Activated CD8-positive, alpha-beta T cell treated with anti-CD3 and anti-CD28 coated beads, Interleukin-2, amount 10 ng/mL, durations not matched to agents 7 days and 5 days (primary cell): Measurements from ENCODE around the gene KREMEN2. TPM values are rescaled to one million over a fixed set of nuclear protein-coding genes. Genes with fewer than 3 reads are reported as not detected.

Experiments used
- ATAC-seq: fragments of 150-1000 bp; cut with Tn5 transposase; one replicate; pipeline ENCODE4 v1.10.0; 2021; ENCODE audit warnings: moderate library complexity
- CTCF ChIA-PET: fragments of 350-600 bp; sonication (Branson Sonifier 250); formaldehyde crosslinking; loops from one replicate; lab custom pipeline; 2021; ENCODE audit warnings: antibody characterized with exemption; lab: Charles Lee
- POLR2A ChIA-PET: fragments of 350-600 bp; sonication (Branson Sonifier 250); formaldehyde crosslinking; loops from one replicate; lab custom pipeline; 2021; ENCODE audit warnings: antibody characterized with exemption; lab: Charles Lee
- DNase-seq: peaks from one replicate; pipeline ENCODE4 v3.0.0-alpha.2; 2020
- H3K27ac Mint-ChIP-seq: one replicate; pipeline ENCODE4 v1.8.0; 2021; ENCODE audit warnings: mild to moderate bottlenecking, mixed read lengths
- H3K27me3 Mint-ChIP-seq: one replicate; pipeline ENCODE4 v1.8.0; 2021; ENCODE audit warnings: low read depth, mixed read lengths
- H3K36me3 Mint-ChIP-seq: one replicate; pipeline ENCODE4 v1.8.0; 2021; ENCODE audit warnings: low read depth, mixed read lengths
- H3K4me1 Mint-ChIP-seq: one replicate; pipeline ENCODE4 v1.8.0; 2021; ENCODE audit warnings: low read depth, mixed read lengths
- H3K4me3 Mint-ChIP-seq: one replicate; pipeline ENCODE4 v1.8.0; 2021; ENCODE audit warnings: mild to moderate bottlenecking, mixed read lengths
- H3K9me3 Mint-ChIP-seq: one replicate; pipeline ENCODE4 v1.8.0; 2022; ENCODE audit warnings: mixed read lengths; ENCODE audit not compliant: insufficient read depth
- total RNA-seq, 2 experiments: library from RNA; stranded (reverse); gene quantifications; one replicate each; pipeline ENCODE4 v1.2.3, GENCODE V29; 2021

Gene KREMEN2
- total RNA-seq, 2 experiments from 2014 or later: 0.18 TPM; not detected in 1

GRCh38 chr16:2967211-2967631, 3.1 kb downstream of the KREMEN2 start:
- Mint-ChIP-seq H3K9me3 (no peaks in the 10 kb centered on the region), H3K4me1 (peaks cover 48% of the 10 kb centered on the region), H3K27me3 (peaks cover 28% of the 10 kb centered on the region), H3K36me3 (peaks cover 8% of the 10 kb centered on the region), H3K4me3 (no peak overlapping the region), H3K27ac (no peak overlapping the region)
- ChIA-PET POLR2A (interaction anchor here (2.0 kb wide), 1 partner anchor 13 kb away, joined by 16 read pairs; the partner anchor contains the start of gene PKMYT1), CTCF (no interaction called here)
- DNase-seq (no peak), ATAC-seq (no peak)

DNA sequence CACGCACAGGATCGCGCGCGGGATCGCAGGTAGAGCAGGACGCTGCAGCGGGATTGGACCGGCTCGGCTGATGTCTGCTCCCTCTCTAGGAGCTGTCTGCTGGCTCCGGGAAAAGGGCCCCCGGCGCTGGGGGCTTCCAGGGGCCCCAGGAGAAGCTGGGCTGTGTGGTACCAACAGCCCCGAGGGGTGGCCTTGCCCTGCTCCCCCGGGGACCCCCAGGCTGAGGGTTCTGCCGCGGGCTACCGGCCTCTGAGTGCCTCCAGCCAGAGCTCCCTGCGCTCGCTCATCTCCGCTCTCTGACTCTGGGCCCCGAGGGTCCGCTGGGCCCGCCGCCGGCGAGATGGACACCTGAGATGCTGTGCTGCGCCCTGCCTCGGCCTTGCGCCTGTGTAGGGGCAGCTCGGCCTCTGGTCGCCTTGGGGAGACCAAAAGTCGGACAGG, 3.7 kb downstream of the KREMEN2 start:
- no peak for DNase-seq
- H3K36me3 Mint-ChIP-seq: peaks cover 13% of the 10 kb centered on the region
- H3K27me3 Mint-ChIP-seq: peaks cover 26% of the 10 kb centered on the region
- POLR2A ChIA-PET: interaction anchor here (2.0 kb wide), 1 partner anchor 13 kb away, joined by 16 read pairs; the partner anchor contains the start of gene PKMYT1
- no peak for ATAC-seq
- no peaks in the 10 kb centered on the region for H3K9me3 Mint-ChIP-seq
- no peak overlapping the region for H3K4me3 Mint-ChIP-seq
- CTCF ChIA-PET: no interaction called here
- H3K27ac Mint-ChIP-seq: no peak overlapping the region
- H3K4me1 Mint-ChIP-seq: peaks cover 50% of the 10 kb centered on the region

DNA sequence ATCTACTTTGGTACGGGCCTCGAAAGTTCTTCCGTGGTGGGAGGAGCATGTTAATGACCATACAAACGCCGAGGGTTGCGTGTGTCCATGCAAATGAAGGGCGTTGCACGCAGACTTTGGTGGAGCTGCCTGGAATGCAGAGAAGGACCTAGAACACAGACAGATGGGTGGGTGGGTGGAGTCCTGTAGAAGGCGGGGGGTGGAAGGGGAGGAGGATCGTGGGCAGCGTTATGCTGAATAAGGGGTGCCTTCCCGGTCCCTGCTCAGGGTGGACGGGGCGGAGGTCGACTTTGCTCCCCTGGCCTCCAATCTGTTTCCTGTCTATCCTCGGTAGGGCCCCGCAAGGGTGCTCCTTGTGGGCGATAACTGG, 4.3 kb downstream of the KREMEN2 start:
- ATAC-seq (no peak), DNase-seq (no peak)
- Mint-ChIP-seq H3K4me1 (peaks cover 50% of the 10 kb centered on the region), H3K4me3 (peak overlapping the region; percentile 75), H3K27ac (peak overlapping the region; percentile 72), H3K27me3 (peaks cover 23% of the 10 kb centered on the region), H3K36me3 (peaks cover 13% of the 10 kb centered on the region), H3K9me3 (no peaks in the 10 kb centered on the region)
- POLR2A ChIA-PET: interaction anchor here (2.0 kb wide), 1 partner anchor 12 kb away, joined by 16 read pairs; the partner anchor contains the start of gene PKMYT1
- CTCF ChIA-PET: interaction anchor here (2.4 kb wide), 2 partner anchors 13 to 61 kb away, joined by 13 to 16 read pairs; partner anchors contain the start of gene PKMYT1

GRCh38 chr16:2968738-2969544, 4.9 kb downstream of the KREMEN2 start, which contains the start of gene PAQR4:
Gene PAQR4, plus strand, starts transcription at chr16:2969348. Its CDS starts 327 bp downstream, at chr16:2969675.
- ATAC-seq: peak; percentile 76
- CTCF ChIA-PET: interaction anchor here (0.7 to 2.4 kb wide), 6 partner anchors 9 to 86 kb away, joined by 4 to 16 read pairs (median 8); partner anchors contain the start of genes FLYWCH2 and PKMYT1
- peaks cover 46% of the 10 kb centered on the region for H3K4me1 Mint-ChIP-seq
- peak; percentile 87 for DNase-seq
- peaks cover 19% of the 10 kb centered on the region for H3K27me3 Mint-ChIP-seq
- peak within 1 kb of the TSS; percentile 74 for H3K27ac Mint-ChIP-seq
- H3K36me3 Mint-ChIP-seq: peaks cover 13% of the 10 kb centered on the region
- POLR2A ChIA-PET: interaction anchor here (0.6 to 2.0 kb wide), 6 partner anchors 9 to 997 kb away, joined by 3 to 30 read pairs (median 6); partner anchors contain the start of genes PKMYT1 and TBL3
- H3K9me3 Mint-ChIP-seq: no peaks in the 10 kb centered on the region
- peak within 1 kb of the TSS; percentile 79 for H3K4me3 Mint-ChIP-seq

DNA sequence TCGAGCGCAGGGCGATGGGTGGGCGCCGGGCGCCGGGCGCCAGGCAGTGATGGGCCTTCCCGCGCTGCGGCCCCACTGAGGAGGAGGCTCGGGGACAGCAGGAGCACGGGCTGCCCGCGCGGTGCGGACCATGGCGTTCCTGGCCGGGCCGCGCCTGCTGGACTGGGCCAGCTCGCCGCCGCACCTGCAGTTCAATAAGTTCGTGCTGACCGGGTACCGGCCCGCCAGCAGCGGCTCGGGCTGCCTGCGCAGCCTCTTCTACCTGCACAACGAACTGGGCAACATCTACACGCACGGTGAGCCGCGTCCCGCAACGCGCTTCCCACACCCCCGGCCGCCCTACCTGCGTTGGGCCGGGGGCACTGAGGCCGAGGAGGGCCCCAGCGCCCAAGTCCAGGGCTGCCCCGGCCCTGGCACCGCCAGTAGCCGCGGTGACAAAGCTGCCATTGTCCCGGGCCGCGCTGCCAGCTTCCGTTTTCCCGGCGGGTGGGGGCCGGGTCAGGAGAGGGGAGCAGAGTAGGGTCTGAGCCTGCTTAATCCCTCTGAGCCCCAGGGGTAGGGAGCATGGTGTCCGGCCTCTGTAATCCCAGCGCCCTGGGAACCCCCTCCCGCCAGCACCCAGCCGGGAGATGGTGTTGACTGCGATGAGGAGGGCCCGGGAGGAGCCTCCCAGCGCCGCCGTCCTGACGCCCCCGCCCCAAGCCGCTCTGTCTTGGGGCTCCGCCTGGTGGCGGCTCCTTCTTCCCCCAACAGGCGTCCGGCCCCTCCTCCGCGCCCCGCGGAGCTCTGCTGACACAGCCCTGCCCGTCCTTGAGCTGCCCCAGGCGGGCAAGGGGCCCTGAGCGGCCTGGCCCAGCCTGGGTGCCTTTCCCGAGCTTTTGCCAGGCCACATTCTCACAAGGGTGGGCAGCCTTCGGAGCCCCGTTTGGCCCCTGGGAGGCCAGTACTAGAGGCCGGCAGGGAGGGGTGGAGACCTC, 5.8 kb downstream of the KREMEN2 start:
- Mint-ChIP-seq H3K9me3 (no peaks in the 10 kb centered on the region), H3K27me3 (peaks cover 14% of the 10 kb centered on the region), H3K4me3 (peak overlapping the region; percentile 79), H3K4me1 (peaks cover 42% of the 10 kb centered on the region), H3K36me3 (peaks cover 17% of the 10 kb centered on the region), H3K27ac (peak overlapping the region; percentile 74)
- ATAC-seq: peak; percentile 70
- CTCF ChIA-PET: interaction anchor here (0.6 to 2.4 kb wide), 8 partner anchors 8 to 87 kb away, joined by 3 to 16 read pairs (median 7); partner anchors contain the start of genes FLYWCH2 and PKMYT1
- peak; percentile 88 for DNase-seq
- POLR2A ChIA-PET: interaction anchor here (0.6 to 2.0 kb wide), 9 partner anchors 8 to 998 kb away, joined by 3 to 30 read pairs (median 3); partner anchors contain the start of genes PKMYT1 and TBL3

- peaks cover 11% of the 10 kb centered on the region for H3K27me3 Mint-ChIP-seq
- DNase-seq (no peak), ATAC-seq (no peak)
- H3K9me3 Mint-ChIP-seq: no peaks in the 10 kb centered on the region
- peaks cover 37% of the 10 kb centered on the region for H3K4me1 Mint-ChIP-seq
- ChIA-PET POLR2A (interaction anchor here (0.8 to 2.0 kb wide), 5 partner anchors 9 to 193 kb away, joined by 3 to 30 read pairs (median 4); partner anchors contain the start of gene PKMYT1), CTCF (interaction anchor here (0.6 to 2.4 kb wide), 8 partner anchors 8 to 88 kb away, joined by 3 to 16 read pairs (median 6); partner anchors contain the start of genes FLYWCH2 and PKMYT1)
- H3K4me3 Mint-ChIP-seq: peak overlapping the region; percentile 79
- H3K36me3 Mint-ChIP-seq: peaks cover 19% of the 10 kb centered on the region
- peak overlapping the region; percentile 61 for H3K27ac Mint-ChIP-seq
Measured at GRCh38 chr16:2970563-2970962, 6.5 kb downstream of the KREMEN2 start.

- peaks cover 26% of the 10 kb centered on the region for H3K36me3 Mint-ChIP-seq
- H3K9me3 Mint-ChIP-seq: no peaks in the 10 kb centered on the region
- peaks cover 9% of the 10 kb centered on the region for H3K27me3 Mint-ChIP-seq
- ChIA-PET CTCF (interaction anchor here (0.7 to 2.0 kb wide), 3 partner anchors 9 to 32 kb away, joined by 3 to 5 read pairs (median 5); no protein-coding TSS in a partner anchor), POLR2A (interaction anchor here (2.4 kb wide), 1 partner anchor 10 kb away, joined by 13 read pairs; the partner anchor contains the start of gene PKMYT1)
- no peak for DNase-seq
- ATAC-seq: no peak
- peak overlapping the region; percentile 79 for H3K4me3 Mint-ChIP-seq
- H3K4me1 Mint-ChIP-seq: peaks cover 30% of the 10 kb centered on the region
- H3K27ac Mint-ChIP-seq: peak overlapping the region; percentile 68
Measured at GRCh38 chr16:2971134-2971984, 7.3 kb downstream of the KREMEN2 start.

DNA sequence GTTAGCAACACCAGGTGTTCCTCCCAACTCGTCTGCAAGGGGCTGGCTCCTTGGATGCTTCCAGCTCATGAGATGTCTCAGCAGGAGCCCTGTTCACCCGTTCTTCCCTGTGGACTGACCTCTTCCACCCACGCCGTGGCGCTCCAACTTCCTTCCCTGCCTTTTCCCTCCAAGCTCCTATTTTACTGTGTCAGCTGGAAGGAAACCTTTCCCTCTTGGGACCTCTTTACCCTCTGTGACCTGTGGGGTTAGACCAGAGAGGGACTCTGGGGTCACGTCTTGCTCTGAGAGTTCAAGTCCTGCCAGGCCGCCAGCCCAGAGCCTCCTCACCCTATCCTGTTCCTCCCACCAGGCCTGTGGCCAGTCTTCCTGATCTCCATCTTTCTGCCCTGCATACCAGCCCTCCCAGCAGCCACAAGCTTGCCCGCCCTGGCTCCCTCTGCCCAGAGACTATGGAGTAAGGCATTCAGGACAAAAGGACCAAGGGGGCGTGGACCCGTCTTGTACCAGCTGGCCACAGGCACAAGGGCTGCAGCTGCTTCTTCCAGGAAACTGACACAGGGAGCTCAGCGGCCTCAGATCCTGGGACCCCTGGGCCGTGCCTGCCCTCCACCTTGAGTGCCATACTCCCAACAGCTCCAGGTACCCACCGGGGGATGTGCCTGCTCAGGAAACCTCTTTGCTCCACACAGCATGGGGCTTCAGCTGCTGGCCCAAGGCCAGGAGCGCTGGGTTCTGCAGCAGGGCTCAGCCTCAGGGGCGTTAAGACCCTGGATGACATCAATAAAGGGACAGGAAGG, 8.1 kb downstream of the KREMEN2 start:
- ChIA-PET POLR2A (interaction anchor here (0.6 to 2.4 kb wide), 3 partner anchors 9 to 1247 kb away, joined by 3 to 13 read pairs (median 3); partner anchors contain the start of gene PKMYT1), CTCF (interaction anchor here (0.7 to 2.0 kb wide), 3 partner anchors 10 to 32 kb away, joined by 3 to 5 read pairs (median 5); no protein-coding TSS in a partner anchor)
- no peaks in the 10 kb centered on the region for H3K9me3 Mint-ChIP-seq
- H3K36me3 Mint-ChIP-seq: peaks cover 30% of the 10 kb centered on the region
- no peak for DNase-seq
- H3K4me1 Mint-ChIP-seq: peaks cover 32% of the 10 kb centered on the region
- peaks cover 9% of the 10 kb centered on the region for H3K27me3 Mint-ChIP-seq
- no peak for ATAC-seq
- peak overlapping the region; percentile 66 for H3K27ac Mint-ChIP-seq
- no peak overlapping the region for H3K4me3 Mint-ChIP-seq

- ChIA-PET CTCF (interaction anchor here (2.0 kb wide), 1 partner anchor 11 kb away, joined by 5 read pairs; no protein-coding TSS in a partner anchor), POLR2A (interaction anchor here (0.6 to 2.4 kb wide), 2 partner anchors 8 to 1246 kb away, joined by 3 to 13 read pairs; partner anchors contain the start of gene PKMYT1)
- H3K4me1 Mint-ChIP-seq: peaks cover 35% of the 10 kb centered on the region
- no peak overlapping the region for H3K4me3 Mint-ChIP-seq
- H3K27ac Mint-ChIP-seq: peak overlapping the region; percentile 66
- no peak for ATAC-seq
- H3K9me3 Mint-ChIP-seq: no peaks in the 10 kb centered on the region
- peaks cover 37% of the 10 kb centered on the region for H3K36me3 Mint-ChIP-seq
- no peak for DNase-seq
- peaks cover 4% of the 10 kb centered on the region for H3K27me3 Mint-ChIP-seq
Measured at GRCh38 chr16:2973093-2973492, 9.0 kb downstream of the KREMEN2 start.
